Cortex of kidney (tissue), 1 donor: Measurements from ENCODE around the gene PPP1R9B.

Experiments used
- DNase-seq: peaks from one replicate; lab custom pipeline; 2025; lab: John Stamatoyannopoulos, UW

Gene PPP1R9B

GRCh38 chr17:50187394-50187725 lies 36.9 kb upstream of the PPP1R9B start:
- no peak for DNase-seq

- DNase-seq, result no peak
These were observed 36.4 kb upstream of the PPP1R9B start for GRCh38 chr17:50186661-50187393.

- no peak for DNase-seq
These were observed 35.4 kb upstream of the PPP1R9B start for GRCh38 chr17:50185631-50186471.

GRCh38 chr17:50184611-50185398 lies 34.3 kb upstream of the PPP1R9B start:
- no peak for DNase-seq

- no peak for DNase-seq
These were observed 33.6 kb upstream of the PPP1R9B start for GRCh38 chr17:50184064-50184463.

GRCh38 chr17:50183421-50183994 lies 33.0 kb upstream of the PPP1R9B start:
- no peak for DNase-seq

GRCh38 chr17:50182783-50183420 lies 32.4 kb upstream of the PPP1R9B start:
- DNase-seq, result no peak

- no peak for DNase-seq
These were observed 31.4 kb upstream of the PPP1R9B start for GRCh38 chr17:50181591-50182560.

GRCh38 chr17:50181144-50181543 lies 30.7 kb upstream of the PPP1R9B start:
- DNase-seq, result no peak

GRCh38 chr17:50180620-50181019 lies 30.1 kb upstream of the PPP1R9B start:
- no peak for DNase-seq

GRCh38 chr17:50180111-50180510 lies 29.6 kb upstream of the PPP1R9B start:
- no peak for DNase-seq

- no peak for DNase-seq
These were observed 27.7 kb upstream of the PPP1R9B start for GRCh38 chr17:50177983-50178834.

- no peak for DNase-seq
These were observed 27.0 kb upstream of the PPP1R9B start for GRCh38 chr17:50177476-50177875.

- no peak for DNase-seq
These were observed 26.3 kb upstream of the PPP1R9B start for GRCh38 chr17:50176559-50177357.

- DNase-seq, result no peak
These were observed 24.7 kb upstream of the PPP1R9B start for GRCh38 chr17:50175035-50175807.

GRCh38 chr17:50174444-50174843 lies 24.0 kb upstream of the PPP1R9B start:
- DNase-seq, result no peak

- no peak for DNase-seq
These were observed 23.0 kb upstream of the PPP1R9B start for GRCh38 chr17:50173335-50173941.

GRCh38 chr17:50172936-50173334 lies 22.5 kb upstream of the PPP1R9B start:
- DNase-seq, result no peak
